Measurements from ENCODE around the gene CAMK2G.
"Not testable (repeated sequence)": the region's sequence is repeated elsewhere in the genome, so short reads cannot be mapped to it uniquely, and the experiment has no call there.

The CAMK2G gene

DNA sequence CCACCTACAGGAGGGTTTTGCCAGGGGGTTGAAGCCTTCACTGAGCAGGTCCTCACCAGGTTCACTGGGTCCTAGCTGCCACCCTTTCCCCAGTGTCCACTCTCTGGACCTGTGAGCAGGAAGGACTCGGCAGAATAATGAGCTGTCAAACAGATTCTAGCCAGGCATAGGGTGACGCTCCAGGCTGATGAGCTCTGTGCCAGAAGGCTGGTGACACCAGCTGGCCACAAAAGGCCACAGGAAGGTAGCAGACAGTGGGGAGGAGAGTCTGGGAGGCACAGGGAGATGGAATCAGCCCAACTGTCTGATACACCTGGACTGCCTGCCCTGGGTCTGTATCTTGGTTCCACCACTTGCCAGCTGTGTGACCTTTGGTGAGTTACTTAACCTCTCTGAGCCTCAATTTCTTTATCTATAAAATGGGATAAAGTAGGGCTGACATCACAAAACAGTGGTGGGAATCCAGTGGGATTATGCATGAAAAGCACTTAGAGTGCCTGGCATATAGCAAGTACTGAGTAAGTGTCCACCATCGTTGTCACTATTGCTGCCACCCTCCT is 36.3 kb downstream of the CAMK2G start:
- TF ChIP-seq ARNTL (CRISPR knock-in tag; IDR thresholded peaks at IDR 0.05; ENCODE audit: borderline replicate concordance, low read depth) (no peak), OSR1 (CRISPR knock-in tag; IDR thresholded peaks at IDR 0.05) (no peak), ZC3H10 (CRISPR knock-in tag; IDR thresholded peaks at IDR 0.05) (no peak), ZFP3 (CRISPR knock-in tag; IDR thresholded peaks at IDR 0.05) (no peak), GLIS3 (CRISPR knock-in tag; IDR thresholded peaks at IDR 0.05) (no peak), RARB (CRISPR knock-in tag; IDR thresholded peaks at IDR 0.05) (no peak), CSRNP3 (CRISPR knock-in tag; IDR thresholded peaks at IDR 0.05) (no peak), SNAI2 (CRISPR knock-in tag; IDR thresholded peaks at IDR 0.05) (no peak)
- TF ChIP-seq, protein P1, sequence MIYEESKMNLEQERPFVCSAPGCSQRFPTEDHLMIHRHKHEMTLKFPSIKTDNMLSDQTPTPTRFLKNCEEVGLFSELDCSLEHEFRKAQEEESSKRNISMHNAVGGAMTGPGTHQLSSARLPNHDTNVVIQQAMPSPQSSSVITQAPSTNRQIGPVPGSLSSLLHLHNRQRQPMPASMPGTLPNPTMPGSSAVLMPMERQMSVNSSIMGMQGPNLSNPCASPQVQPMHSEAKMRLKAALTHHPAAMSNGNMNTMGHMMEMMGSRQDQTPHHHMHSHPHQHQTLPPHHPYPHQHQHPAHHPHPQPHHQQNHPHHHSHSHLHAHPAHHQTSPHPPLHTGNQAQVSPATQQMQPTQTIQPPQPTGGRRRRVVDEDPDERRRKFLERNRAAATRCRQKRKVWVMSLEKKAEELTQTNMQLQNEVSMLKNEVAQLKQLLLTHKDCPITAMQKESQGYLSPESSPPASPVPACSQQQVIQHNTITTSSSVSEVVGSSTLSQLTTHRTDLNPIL (CRISPR knock-in tag; IDR thresholded peaks at IDR 0.05; ENCODE audit: low read depth), result no peak
- no peak for ATAC-seq

- no peak for ATAC-seq
Measured at GRCh38 chr10:73837072-73837471, 37.3 kb downstream of the CAMK2G start.

DNA sequence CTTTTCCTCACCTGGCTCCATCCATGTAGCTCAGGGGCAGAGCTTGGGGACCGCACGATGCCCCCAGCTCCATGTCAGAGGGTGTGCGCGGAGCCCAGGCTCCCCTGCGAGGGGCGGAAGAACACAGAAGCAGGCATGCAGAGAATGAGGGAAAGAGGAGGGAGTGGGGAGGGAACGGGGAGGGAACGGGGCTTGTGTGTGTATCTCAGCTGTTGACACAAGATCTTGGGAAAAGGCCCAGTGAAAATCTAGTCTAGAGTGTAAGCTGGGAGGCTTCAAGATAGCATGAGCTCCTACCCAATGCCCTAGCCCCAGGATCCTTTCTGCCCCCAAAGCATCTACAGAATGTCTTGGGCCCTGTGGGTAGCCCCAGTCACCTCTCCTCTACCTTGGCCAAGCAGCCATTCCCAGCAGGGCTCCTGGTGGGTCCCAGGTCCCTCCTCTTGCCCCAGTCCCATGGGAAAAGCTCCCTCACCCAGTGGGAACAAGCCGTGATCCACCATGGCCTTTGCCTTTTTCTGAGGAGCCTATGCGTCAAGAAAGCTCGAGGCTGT is 37.9 kb downstream of the CAMK2G start:
- TF ChIP-seq ARNTL (CRISPR knock-in tag; IDR thresholded peaks at IDR 0.05; ENCODE audit: borderline replicate concordance, low read depth) (no peak), POU6F1 (CRISPR knock-in tag; IDR thresholded peaks at IDR 0.05; ENCODE audit: borderline replicate concordance, low read depth) (no peak)
- no peak for ATAC-seq

More at GRCh38 chr10:73837072-73837471, 37.3 kb downstream of the CAMK2G start:
- TF ChIP-seq ZFP30 (CRISPR knock-in tag; IDR thresholded peaks at IDR 0.05) (no peak), CSRNP3 (CRISPR knock-in tag; IDR thresholded peaks at IDR 0.05) (no peak), ZC3H10 (CRISPR knock-in tag; IDR thresholded peaks at IDR 0.05) (no peak), SNAI2 (CRISPR knock-in tag; IDR thresholded peaks at IDR 0.05) (no peak), POU6F1 (CRISPR knock-in tag; IDR thresholded peaks at IDR 0.05; ENCODE audit: borderline replicate concordance, low read depth) (no peak), PPARA (CRISPR knock-in tag; IDR thresholded peaks at IDR 0.05; ENCODE audit: borderline replicate concordance) (no peak)

DNA sequence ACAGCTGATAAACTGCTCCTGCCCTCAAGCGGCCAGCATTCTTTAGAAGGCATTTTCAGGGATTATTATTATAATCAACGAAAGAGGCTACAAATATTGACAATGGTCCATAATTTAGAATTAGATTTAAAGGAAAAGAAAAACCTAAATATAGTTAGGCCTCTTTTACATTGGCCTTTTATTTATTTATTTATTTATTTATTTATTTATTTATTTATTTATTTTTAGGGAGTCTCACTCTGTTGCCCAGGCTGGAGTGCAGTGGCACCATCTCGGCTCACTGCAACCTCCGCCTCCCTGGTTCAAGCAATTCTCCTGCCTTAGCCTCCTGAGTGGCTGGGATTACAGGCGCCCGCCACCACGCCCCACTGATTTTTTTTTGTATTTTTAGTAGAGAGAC is 45.3 kb downstream of the CAMK2G start:
- not testable (repeated sequence) for ATAC-seq

GRCh38 chr10:73828161-73828560 is 46.2 kb downstream of the CAMK2G start:
- no peak for ATAC-seq
- TF ChIP-seq ZC3H10 (CRISPR knock-in tag; IDR thresholded peaks at IDR 0.05) (no peak), SNAI2 (CRISPR knock-in tag; IDR thresholded peaks at IDR 0.05) (no peak), GLIS3 (CRISPR knock-in tag; IDR thresholded peaks at IDR 0.05) (no peak), ZNF8 (CRISPR knock-in tag; IDR thresholded peaks at IDR 0.05) (no peak), ZFP30 (CRISPR knock-in tag; IDR thresholded peaks at IDR 0.05) (no peak), PATZ1 (CRISPR knock-in tag; IDR thresholded peaks at IDR 0.05; ENCODE audit: borderline replicate concordance) (no peak), ESRRG (CRISPR knock-in tag; IDR thresholded peaks at IDR 0.05) (no peak), CSDC2 (CRISPR knock-in tag; IDR thresholded peaks at IDR 0.05) (no peak), ZNF565 (CRISPR knock-in tag; conservative IDR thresholded peaks at IDR 0.05; ENCODE audit: low read depth) (no peak), TOX (CRISPR knock-in tag; IDR thresholded peaks at IDR 0.05; ENCODE audit: borderline replicate concordance) (no peak), ZFP3 (CRISPR knock-in tag; IDR thresholded peaks at IDR 0.05) (no peak), POU6F1 (CRISPR knock-in tag; IDR thresholded peaks at IDR 0.05; ENCODE audit: borderline replicate concordance, low read depth) (no peak)
- TF ChIP-seq, protein P1 (CRISPR knock-in tag; IDR thresholded peaks at IDR 0.05; ENCODE audit: low read depth), result no peak
